ENCODE measurements around the gene DNAAF9.

DNAAF9 gene

DNA sequence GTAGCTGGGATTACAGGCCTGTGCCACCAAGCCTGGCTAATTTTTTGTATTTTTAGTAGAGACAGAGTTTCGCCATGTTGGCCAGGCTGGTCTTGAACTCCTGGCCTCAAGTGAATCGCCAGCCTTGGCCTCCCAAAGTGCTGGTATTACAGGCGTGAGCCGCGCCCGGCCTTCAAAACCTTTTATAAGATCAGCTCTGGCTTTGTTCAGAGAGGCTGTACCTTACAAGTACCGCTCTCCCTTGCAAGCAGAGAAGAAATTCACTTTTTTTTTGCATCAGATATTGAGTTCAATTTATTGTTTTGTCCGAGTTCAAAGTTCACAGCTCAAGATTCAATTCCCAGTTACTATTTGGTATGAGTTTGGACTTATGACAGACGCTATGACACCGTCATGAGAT is 1.9 kb upstream of the DNAAF9 start:
- no peak for DNase-seq

DNA sequence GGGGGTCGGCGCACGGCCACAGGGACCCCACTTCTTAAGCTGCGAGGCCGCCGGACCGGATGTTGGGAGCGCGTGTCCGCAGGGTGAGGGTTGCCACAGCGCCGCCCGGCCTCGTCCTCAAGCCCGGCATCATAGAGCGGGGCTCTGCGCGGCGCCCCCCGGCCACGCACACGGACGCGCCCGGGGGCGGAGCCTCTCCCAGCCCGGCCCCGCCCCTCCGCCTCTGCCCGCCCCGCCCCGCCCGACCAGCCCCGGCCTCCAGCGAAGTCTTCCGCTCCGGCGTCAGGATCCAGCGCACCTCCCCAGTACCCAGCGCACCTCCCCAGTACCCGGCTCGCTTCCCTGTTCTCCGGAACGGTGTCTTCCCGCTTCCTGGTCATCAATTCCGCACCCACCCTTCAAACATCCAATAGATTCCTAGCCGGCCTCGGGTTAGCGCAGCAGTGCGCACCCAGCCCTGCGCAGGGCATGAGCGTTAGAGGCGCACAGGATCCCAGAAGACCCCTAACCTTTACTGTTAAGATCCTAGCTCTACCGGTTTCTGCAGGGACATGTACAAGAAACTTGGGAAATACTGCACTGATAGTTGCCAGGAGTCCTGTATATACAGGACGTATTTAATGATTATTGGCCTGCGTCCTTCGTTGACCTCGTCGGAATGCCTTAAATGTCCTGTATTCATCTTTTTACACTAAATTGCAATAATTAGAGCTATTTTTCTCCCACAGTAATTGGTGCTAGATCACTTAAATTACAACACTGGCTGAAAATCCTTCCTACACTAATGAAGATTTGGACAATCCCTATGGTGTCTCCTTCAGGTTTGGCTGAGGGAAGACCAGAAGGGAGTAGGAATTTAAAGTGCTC is 535 bp upstream of the DNAAF9 start:
- peak; percentile 14 for DNase-seq

DNA sequence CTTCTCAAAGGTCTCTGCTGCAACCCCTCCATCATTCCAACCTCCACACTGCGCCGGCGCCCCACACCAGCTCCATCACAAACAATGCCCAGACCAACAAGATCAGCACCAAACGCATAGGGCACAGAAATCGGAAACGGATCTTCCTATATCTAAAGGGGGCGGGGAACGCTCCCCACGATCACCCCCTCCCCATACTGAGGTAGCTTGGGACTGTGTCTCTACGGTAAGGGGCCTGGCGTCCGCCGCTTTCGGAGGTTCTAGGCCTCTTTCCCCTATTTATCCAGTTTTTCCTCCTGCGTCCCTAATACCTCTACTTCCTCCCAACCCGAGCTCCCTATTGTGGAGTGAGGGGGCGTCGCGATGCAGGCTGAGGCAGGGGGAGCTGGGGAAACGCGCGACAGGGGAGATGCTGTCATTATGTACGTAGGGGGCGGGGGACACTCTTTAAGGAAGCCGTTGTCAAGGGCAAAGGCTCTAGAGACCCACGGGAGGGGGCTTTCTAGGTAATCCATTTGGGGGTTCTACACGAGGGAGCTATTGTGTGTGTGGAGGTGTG is 909 bp downstream of the DNAAF9 start:
- DNase-seq, result no peak

DNA sequence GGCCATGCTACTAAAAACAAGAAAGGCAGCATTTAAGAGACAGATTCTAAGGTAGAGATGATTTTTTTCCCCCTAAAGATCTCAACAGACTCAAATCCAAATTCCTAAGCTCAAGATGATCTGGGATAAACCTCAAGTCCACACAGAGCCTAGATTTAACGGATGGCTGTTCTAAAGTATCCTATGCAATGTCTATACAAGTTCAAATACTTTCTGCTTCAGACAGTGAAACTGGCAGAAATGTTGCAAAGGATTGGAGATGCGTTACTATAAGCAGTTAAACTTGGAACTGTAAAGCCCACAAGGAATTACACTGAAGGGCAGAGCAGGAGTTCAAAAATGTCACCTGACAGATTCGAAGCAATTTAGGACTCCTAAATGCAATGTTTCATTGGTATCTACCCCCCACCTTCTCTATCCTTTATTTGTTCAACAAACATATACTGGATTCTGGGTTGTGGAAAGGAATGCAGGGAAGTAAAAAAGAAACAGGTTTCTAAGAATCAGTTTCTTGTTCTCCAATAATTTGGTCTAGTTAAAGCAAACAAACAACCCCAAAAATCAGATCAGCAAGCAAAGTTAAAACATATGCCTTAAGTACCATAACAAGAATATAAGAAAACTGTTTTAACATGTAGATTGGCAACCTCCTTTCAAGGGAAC is 1.6 kb downstream of the DNAAF9 start:
- DNase-seq, result no peak

DNA sequence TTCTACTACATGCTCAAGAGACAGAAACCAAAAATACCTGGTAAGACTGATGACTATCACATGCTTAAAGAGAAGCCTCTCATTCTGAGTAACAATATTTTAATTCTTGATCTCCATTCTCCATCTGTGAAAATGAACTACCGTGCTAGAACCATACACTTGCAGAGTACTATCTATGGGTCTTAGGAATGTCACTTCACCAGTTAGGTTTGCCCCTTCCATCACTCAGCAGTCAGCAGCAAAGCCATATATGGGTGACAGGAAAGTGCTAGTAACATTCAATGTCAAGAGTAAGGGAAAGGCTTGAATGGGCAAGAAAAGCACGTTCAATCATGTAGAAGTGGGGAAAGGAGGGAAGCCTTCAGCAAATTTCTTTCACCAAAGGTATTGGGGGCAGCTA is 2.3 kb downstream of the DNAAF9 start:
- no peak for DNase-seq

DNA sequence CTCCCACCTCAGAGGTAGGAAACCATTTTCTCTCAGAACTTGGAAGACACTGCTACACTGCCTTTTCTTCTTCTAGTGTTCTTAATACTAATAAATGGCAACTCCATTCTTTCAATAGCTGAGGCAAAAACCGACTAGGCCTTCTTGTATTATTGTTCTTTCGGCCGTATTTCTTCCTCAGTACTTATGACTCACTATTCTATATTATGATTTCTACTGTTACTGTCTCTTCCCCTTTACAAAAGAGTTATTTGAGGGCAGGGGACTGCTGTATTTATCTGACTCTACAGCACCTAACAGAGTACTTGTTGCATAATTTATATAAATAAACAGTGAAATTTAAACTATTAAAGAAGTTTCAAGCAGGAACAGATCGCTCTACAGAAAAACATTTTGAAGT is 3.1 kb downstream of the DNAAF9 start:
- DNase-seq, result no peak

DNA sequence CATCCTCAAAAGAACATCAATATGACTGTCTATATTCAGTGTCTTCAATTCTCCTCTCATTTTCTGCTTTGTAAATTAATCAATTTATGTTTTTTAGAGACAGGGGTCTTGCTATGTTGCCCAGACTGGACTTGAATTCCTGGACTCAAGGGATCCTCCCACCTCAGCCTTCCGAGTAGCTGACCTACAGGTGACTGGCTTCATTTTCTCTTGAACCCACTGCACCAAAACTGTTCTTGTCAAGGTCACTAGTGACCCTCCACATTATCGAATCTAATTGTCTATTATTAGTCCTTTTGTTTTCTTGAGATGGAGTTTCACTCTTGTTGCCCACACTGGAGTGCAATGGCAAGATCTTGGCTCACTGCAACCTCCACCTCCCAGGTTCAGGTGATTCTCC is 3.7 kb downstream of the DNAAF9 start:
- DNase-seq, result no peak

DNA sequence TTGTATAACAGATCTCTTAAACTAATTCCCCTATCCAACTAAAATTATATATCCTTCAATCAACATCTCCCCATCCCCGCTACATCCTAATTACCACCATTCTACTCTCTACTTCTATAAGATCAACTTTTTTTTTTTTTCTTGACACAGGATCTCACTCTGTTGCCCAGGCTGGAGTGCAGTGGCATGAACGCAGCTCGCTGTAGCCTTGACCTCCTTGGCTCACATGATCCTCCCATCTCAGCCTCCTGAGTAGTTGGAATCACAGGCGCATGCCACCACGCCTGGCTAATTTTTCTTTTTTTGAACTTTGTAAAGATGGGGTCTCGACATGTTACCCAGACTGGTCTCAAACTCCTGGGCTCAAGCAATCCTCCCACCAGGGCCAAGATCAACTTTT is 5.0 kb downstream of the DNAAF9 start:
- DNase-seq, result no peak

DNA sequence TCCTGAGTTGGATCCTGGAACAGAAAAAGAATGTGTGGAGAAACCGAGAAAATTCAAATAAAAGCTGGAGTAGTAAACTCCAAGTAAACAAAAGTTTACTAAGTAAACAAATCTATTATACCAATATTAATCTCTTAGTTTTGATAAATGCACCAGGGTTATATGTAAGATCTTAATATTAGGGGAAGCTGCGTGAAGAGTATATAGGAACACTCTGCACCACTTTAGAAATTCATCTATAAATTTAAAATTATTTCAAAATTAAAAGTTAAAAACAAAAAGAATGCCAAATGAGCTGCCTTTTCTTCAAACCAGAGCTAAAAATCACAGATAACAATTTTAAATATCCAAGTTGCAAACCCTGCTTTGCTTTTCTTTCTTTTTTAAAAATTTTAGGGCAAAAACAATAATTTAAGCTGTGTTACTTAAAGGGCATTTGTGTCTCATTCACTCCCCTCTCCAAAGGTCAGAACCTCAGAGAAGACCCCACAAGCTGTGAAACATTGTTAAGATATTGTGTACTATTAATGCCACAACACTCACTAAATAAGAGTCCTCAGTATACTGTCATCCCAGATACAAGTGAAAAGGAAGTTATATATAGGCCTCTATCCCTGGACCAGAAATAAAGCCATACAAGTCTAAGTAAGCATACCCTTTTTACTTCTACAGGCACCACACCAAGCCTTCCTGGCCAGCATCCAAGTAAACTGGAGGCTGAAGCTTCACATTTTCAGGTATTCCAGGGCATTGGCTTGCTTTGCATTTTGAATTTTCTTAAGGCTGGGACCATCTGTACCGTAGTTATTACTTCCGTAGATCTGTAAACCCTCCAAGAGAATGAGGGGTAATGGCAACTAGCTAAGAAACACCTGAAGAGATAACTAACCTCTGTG is 7.0 kb downstream of the DNAAF9 start:
- no peak for DNase-seq

DNA sequence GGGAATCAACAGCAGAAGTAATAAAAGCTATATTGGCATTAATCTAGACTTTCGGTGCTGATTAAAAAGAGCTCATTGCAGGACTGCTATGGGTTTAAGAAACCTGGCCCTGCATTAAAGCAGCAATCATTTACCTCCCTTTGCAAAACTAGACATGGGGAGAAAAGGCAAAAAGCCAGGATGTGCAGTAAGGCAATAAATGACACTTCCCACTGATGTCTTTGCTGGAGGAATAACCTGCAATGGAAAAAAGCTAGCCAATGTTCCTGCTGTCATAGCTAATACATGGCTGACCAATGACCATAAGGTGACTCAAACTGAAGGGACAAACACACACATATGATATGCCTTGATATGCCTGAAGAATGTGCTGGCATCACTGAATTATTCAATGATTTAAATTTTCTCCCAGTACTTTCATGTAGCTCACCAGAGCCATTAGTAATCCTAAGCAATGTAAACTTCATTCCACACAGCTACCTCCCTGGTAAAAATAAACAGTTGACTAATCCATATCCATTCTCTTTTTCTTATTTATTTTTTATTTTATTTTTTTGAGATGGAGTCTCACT is 8.7 kb downstream of the DNAAF9 start:
- no peak for DNase-seq

DNA sequence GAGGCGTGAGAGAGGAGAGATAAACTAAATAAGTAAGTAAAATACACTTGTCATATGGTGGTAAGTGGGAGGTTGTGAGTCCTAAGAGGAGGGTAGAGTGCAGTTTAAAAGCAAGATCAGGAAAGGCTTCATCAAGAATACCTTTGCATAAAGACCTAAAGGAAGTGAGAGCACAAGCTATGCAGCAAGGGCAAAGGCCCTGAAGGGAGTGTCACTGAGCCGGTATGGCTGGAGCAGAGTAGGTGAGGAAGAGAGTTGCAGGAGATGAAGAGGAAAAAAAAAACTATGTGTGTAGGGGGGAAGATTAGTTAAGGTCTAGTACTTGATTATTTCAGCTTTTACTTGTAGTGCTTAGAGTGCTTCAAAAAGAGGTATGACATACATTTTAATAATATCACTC is 11.0 kb downstream of the DNAAF9 start:
- DNase-seq, result no peak

DNA sequence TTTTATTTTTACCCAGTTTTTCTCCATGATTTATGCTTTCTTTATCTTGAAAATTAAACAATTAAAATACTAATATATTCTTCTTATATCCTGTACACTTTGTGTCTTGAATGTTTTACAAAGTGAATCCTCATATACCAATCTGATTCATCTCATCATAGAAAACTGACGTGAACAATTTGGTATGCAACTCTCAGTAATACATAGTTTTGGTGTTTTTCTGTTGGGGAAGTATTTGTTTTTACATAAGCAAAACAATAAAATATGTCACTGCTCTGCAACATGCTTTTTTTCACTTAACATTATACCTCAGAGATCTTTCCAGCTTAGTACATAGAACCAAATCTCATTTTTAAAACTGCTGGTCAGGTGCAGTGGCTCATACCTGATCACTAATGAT is 14.7 kb downstream of the DNAAF9 start:
- DNase-seq, result no peak

DNA sequence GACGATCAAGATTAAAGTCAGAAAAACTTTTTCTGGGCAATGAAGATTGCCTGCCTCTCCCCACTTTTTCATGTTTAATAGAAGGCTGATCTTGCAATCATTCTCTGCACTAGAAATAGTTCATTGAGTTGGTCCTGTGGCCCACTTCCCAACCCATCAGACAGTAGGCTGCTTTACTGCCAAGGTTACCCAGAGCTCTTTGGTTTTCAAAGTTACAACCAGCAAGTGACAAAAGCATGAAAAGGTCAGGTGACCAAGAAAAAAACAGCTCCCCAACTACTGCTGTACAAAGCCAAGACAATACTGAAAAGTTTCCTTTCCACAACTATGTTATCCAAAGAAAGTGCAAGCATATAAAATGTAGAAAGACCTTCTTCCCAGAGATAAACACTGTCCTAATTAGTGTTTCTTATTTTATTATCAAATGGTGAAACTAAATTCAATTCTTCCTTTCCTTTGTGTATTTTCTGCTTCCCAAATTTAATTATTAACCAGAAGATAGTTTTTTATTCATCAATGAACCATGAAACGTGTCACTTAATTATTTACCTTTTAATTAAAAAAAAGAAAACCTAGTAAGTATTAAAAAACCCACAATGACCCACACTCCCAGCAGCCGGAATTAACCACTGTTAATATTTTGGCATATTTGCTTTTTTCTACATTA is 16.6 kb downstream of the DNAAF9 start:
- DNase-seq, result no peak

DNA sequence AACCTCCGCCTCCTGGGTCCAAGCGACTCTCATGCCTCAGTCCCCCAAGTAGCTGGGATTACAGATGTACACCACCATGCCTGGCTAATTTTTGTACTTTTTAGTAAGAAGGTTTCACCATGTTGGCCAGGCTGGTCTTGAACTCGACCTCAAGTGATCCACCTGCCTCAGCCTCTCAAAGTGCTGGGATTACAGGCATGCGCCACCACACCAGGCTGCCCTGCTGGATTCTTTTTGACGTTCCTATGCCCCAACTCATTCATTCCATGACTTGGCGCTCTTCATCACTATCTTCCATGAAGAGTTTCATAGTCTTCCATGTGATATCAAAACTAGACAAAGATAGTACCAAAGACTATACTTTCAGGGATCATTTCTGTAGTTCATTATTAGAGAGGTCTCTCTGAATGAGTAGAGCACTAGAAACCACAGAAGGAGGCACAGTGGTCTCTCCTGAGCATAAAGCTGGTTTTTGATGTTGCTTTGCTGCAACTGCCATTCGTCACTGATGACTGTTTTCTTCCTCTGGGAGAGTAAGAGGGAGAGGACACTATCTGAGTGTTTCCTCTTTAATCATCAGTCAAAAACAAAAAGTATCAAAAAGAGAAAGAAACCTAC is 23.5 kb downstream of the DNAAF9 start:
- no peak for DNase-seq

DNA sequence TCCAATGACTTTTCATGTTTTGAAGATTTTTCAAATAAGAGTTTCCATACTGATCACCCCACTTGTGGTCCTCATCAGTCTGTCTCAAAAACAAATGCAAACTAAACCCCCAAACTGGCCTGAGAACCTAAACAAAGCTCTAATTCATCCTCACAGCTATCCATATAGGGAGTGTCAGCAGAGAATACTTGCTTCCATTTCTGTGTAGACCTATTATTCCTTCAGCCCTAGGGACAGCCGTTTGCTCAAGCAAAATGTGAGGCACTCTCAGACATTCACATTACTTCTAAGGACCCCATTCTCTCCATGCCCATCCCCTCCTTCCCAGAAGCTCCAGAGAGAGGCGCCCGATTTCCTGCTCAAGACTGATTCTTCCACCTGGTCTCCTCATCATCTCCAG is 24.6 kb downstream of the DNAAF9 start:
- DNase-seq, result no peak

DNA sequence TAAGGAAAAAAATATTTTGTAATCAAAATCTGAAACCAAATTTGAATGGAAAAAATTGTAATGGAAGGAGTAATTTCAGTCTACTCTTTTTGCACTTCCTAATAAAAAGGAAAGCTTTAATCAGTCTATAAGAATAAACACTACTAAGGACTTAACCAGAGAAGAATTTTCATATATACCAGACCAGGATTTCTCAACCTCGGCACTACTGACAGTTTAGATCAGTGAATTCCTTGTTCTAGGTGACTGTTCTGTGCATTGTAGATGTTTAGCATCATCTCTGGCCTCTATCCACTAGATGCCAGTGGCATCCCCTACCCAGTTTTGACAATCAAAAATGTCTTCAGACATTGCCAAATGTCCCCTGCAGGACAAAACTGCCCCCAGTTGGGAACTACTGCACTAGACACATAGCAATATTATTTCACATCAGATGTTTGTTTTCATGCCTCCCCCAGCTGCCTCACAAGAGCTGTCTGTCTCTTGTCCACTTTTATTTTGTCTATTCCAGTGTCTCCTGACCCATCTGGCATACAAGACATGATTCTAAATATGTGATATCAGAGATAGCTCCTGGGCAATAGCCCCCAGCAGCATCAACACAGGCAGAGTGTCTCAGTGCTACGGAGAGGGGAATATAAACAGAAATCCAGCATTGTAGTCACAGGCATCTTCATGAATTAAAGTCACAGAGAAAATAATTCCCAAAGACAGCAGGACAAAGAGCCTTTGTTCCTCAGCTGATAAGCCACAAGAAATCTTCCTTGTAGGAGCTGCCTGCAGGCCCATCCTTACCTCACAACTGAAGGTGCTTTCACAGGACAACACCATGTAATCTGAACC is 27.0 kb downstream of the DNAAF9 start:
- DNase-seq, result no peak

DNA sequence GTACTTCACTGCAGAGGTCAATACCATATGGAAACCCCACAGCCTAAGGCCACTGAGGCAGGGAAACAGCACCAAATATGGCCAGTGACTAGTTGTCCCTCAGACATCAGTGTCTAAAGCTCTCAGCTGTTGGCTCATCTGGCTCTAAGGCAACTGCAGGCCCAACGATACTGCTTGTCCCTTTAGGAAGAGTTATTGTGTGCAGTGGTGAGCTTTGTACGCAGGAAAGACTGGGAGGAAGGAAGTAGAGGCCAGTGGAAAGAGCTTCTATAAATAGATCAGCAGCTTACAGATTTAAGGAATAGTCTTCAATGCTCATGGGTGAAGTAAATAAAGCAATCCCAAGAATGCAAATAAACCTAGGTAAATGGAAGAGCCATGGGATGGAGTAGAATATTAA is 29.3 kb downstream of the DNAAF9 start:
- no peak for DNase-seq

DNA sequence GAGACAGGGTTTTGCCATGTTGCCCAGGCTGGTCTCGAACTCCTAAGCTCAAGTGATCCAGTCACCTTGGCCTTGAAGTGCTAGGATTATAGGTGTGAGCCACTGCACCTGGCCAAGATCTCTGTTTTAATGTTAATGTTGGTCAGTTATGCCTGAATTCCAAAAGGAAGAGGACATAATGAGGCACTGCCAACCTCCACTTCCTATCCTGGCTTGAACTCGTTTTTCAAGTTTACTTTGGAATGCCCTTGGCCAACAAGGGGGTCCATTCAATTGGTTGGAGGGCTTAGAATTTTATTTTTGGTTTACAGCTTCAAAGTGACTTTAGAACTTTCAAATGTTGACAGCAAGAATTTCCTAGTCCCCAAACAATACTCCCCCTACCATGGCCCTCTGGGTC is 29.8 kb downstream of the DNAAF9 start:
- no peak for DNase-seq

DNA sequence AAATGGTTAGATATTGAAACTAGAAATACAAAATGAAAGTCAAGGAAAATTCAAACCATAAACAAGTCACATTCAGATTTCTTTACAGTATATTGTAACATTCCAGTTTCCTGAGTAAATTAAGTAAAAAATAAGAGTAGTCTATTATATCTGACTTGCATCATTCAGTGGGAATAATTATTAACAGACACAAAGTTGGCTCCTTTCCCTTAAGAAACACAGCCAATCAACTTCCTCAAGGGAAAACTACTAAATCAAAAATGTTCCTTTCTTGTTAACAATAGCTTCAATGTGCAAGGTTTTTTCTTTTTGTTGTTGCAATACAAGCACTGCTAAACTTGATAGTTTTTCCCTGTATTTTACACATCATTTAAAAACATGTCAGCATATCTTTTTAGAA is 33.2 kb downstream of the DNAAF9 start:
- no peak for DNase-seq

DNA sequence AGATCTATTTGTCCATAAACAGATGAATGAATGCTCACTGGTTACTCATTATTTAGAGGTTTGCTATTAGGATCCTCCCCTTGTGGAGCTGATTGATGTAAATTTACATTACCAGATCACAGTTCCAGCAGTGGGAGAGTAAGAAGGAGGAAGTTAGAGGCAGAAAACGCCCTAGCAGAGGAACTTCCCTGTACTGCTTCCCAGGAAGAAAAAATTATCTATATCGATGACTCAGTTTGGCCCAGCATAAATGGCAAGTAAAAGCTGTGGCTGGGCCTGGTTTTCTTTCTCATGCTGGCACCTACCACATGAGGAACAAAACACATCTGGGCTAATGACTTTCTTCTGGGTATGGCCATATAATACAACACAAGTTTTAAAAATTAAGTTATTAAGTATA is 35.7 kb downstream of the DNAAF9 start:
- no peak for DNase-seq

DNA sequence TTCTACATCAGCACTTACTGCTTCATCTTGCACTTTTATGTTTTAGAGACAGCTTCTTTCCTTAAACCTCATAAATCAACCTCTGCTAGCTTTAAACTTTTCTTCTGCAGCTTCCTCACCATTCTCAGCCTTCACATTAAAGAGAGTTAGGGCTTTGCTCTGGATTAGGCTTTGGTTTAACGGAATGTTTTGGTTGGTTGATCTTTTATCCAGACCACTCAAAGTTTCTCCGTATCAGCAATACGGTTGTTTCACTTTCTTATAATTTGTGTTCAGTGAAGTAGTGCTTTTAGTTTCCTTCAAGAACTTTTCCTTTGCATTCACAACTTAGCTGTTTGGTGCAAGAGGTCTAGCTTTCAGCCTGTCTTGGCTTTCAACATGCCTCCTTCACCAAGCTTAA is 40.4 kb downstream of the DNAAF9 start:
- no peak for DNase-seq
